ENCODE data around the gene MRPS33. TPM values are rescaled to one million over a fixed set of nuclear protein-coding genes. Genes with fewer than 3 reads are reported as not detected.

MRPS33 gene
- total and polyA plus RNA-seq, 2 donors: 79.2 to 89.6 TPM

- 97% methylated on average over 2 of the region's 2 CpGs for WGBS
- Histone ChIP-seq H3K27ac (ENCODE audit: low read depth in 1 of 2, low read length in 1 of 2) (no peak overlapping the region), H3K4me1 (ENCODE audit: control insufficient read depth in 2 of 2, insufficient read depth in 2 of 2, low read length in 2 of 2) (no peaks in the 10 kb centered on the region), H3K27me3 (ENCODE audit: control insufficient read depth in 2 of 2, insufficient read depth in 1 of 2, low read length in 1 of 2) (no peaks in the 10 kb centered on the region), H3K36me3 (ENCODE audit: control insufficient read depth in 2 of 2, insufficient read depth in 2 of 2, low read length in 1 of 2) (no peaks in the 10 kb centered on the region), H3K4me3 (ENCODE audit: low read length in 2 of 2) (no peak overlapping the region), H3K9me3 (ENCODE audit: control insufficient read depth in 2 of 2, insufficient read depth in 1 of 2, low read length in 1 of 2) (no peaks in the 10 kb centered on the region)
- no peak for DNase-seq (ENCODE audit: low read depth in 6 of 9, low spot score in 9 of 9)
Measured at GRCh38 chr7:140998715-140999114, 16.0 kb downstream of the MRPS33 start.

- WGBS: 90% methylated on average over 3 of the region's 3 CpGs
- Histone ChIP-seq H3K4me1 (ENCODE audit: control insufficient read depth in 2 of 2, insufficient read depth in 2 of 2, low read length in 2 of 2) (no peaks in the 10 kb centered on the region), H3K27ac (ENCODE audit: low read depth in 1 of 2, low read length in 1 of 2) (no peak overlapping the region), H3K4me3 (ENCODE audit: low read length in 2 of 2) (no peak overlapping the region), H3K9me3 (ENCODE audit: control insufficient read depth in 2 of 2, insufficient read depth in 1 of 2, low read length in 1 of 2) (no peaks in the 10 kb centered on the region), H3K36me3 (ENCODE audit: control insufficient read depth in 2 of 2, insufficient read depth in 2 of 2, low read length in 1 of 2) (no peaks in the 10 kb centered on the region), H3K27me3 (ENCODE audit: control insufficient read depth in 2 of 2, insufficient read depth in 1 of 2, low read length in 1 of 2) (no peaks in the 10 kb centered on the region)
- no peak for DNase-seq (ENCODE audit: low read depth in 6 of 9, low spot score in 9 of 9)
Measured at GRCh38 chr7:140992422-140992821, 22.3 kb downstream of the MRPS33 start.

- no peak overlapping the region for H3K4me3 ChIP-seq (ENCODE audit: low read length in 2 of 2)
- H3K9me3 ChIP-seq (ENCODE audit: control insufficient read depth in 2 of 2, insufficient read depth in 1 of 2, low read length in 1 of 2): no peaks in the 10 kb centered on the region
- no peaks in the 10 kb centered on the region for H3K27me3 ChIP-seq (ENCODE audit: control insufficient read depth in 2 of 2, insufficient read depth in 1 of 2, low read length in 1 of 2)
- no peak for DNase-seq (ENCODE audit: low read depth in 6 of 9, low spot score in 9 of 9)
- WGBS: 95% methylated on average over 4 of the region's 4 CpGs
- H3K27ac ChIP-seq (ENCODE audit: low read depth in 1 of 2, low read length in 1 of 2): no peak overlapping the region
- no peaks in the 10 kb centered on the region for H3K4me1 ChIP-seq (ENCODE audit: control insufficient read depth in 2 of 2, insufficient read depth in 2 of 2, low read length in 2 of 2)
- H3K36me3 ChIP-seq (ENCODE audit: control insufficient read depth in 2 of 2, insufficient read depth in 2 of 2, low read length in 1 of 2): no peaks in the 10 kb centered on the region
Measured at GRCh38 chr7:140990193-140990962, 24.4 kb downstream of the MRPS33 start.

GRCh38 chr7:140989068-140989467 is 25.7 kb downstream of the MRPS33 start:
- Histone ChIP-seq H3K4me3 (ENCODE audit: low read length in 2 of 2) (no peak overlapping the region), H3K4me1 (ENCODE audit: control insufficient read depth in 2 of 2, insufficient read depth in 2 of 2, low read length in 2 of 2) (no peaks in the 10 kb centered on the region), H3K27ac (ENCODE audit: low read depth in 1 of 2, low read length in 1 of 2) (no peak overlapping the region), H3K36me3 (ENCODE audit: control insufficient read depth in 2 of 2, insufficient read depth in 2 of 2, low read length in 1 of 2) (no peaks in the 10 kb centered on the region), H3K9me3 (ENCODE audit: control insufficient read depth in 2 of 2, insufficient read depth in 1 of 2, low read length in 1 of 2) (peaks cover under 1 to 3% of the 10 kb centered on the region in 2 donors), H3K27me3 (ENCODE audit: control insufficient read depth in 2 of 2, insufficient read depth in 1 of 2, low read length in 1 of 2) (no peaks in the 10 kb centered on the region)
- DNase-seq (ENCODE audit: low read depth in 6 of 9, low spot score in 9 of 9): no peak

GRCh38 chr7:140983802-140984201 is 30.9 kb downstream of the MRPS33 start:
- Histone ChIP-seq H3K9me3 (ENCODE audit: control insufficient read depth in 2 of 2, insufficient read depth in 1 of 2, low read length in 1 of 2) (peaks cover 2 to 6% of the 10 kb centered on the region in 2 donors), H3K4me3 (ENCODE audit: low read length in 2 of 2) (no peak overlapping the region), H3K27me3 (ENCODE audit: control insufficient read depth in 2 of 2, insufficient read depth in 1 of 2, low read length in 1 of 2) (no peaks in the 10 kb centered on the region), H3K27ac (ENCODE audit: low read depth in 1 of 2, low read length in 1 of 2) (no peak overlapping the region), H3K36me3 (ENCODE audit: control insufficient read depth in 2 of 2, insufficient read depth in 2 of 2, low read length in 1 of 2) (no peaks in the 10 kb centered on the region), H3K4me1 (ENCODE audit: control insufficient read depth in 2 of 2, insufficient read depth in 2 of 2, low read length in 2 of 2) (no peaks in the 10 kb centered on the region)
- WGBS: 78% methylated on average over 4 of the region's 4 CpGs
- peak in 1 of 9 donors; percentile 6 for DNase-seq (ENCODE audit: low read depth in 6 of 9, low spot score in 9 of 9)

GRCh38 chr7:140982508-140982907 is 32.2 kb downstream of the MRPS33 start:
- no peak for DNase-seq (ENCODE audit: low read depth in 6 of 9, low spot score in 9 of 9)

GRCh38 chr7:140981951-140982350 is 32.8 kb downstream of the MRPS33 start:
- no peak overlapping the region for H3K27ac ChIP-seq (ENCODE audit: low read depth in 1 of 2, low read length in 1 of 2)
- H3K4me3 ChIP-seq (ENCODE audit: low read length in 2 of 2): no peak overlapping the region
- WGBS: 23% methylated on average over 2 of the region's 2 CpGs

More at GRCh38 chr7:140982508-140982907, 32.2 kb downstream of the MRPS33 start:
- Histone ChIP-seq H3K4me1 (ENCODE audit: control insufficient read depth in 2 of 2, insufficient read depth in 2 of 2, low read length in 2 of 2) (no peaks in the 10 kb centered on the region), H3K27me3 (ENCODE audit: control insufficient read depth in 2 of 2, insufficient read depth in 1 of 2, low read length in 1 of 2) (no peaks in the 10 kb centered on the region), H3K9me3 (ENCODE audit: control insufficient read depth in 2 of 2, insufficient read depth in 1 of 2, low read length in 1 of 2) (peaks cover 2 to 6% of the 10 kb centered on the region in 2 donors), H3K36me3 (ENCODE audit: control insufficient read depth in 2 of 2, insufficient read depth in 2 of 2, low read length in 1 of 2) (no peaks in the 10 kb centered on the region), H3K4me3 (ENCODE audit: low read length in 2 of 2) (no peak overlapping the region), H3K27ac (ENCODE audit: low read depth in 1 of 2, low read length in 1 of 2) (no peak overlapping the region)
- 21% methylated on average over 2 of the region's 2 CpGs for WGBS

GRCh38 chr7:140977741-140978140 is 37.0 kb downstream of the MRPS33 start:
- H3K4me3 ChIP-seq (ENCODE audit: low read length in 2 of 2): no peak overlapping the region
- H3K36me3 ChIP-seq (ENCODE audit: control insufficient read depth in 2 of 2, insufficient read depth in 2 of 2, low read length in 1 of 2): no peaks in the 10 kb centered on the region
- WGBS: 89% methylated on average over 1 of the region's 1 CpG
- no peak overlapping the region for H3K27ac ChIP-seq (ENCODE audit: low read depth in 1 of 2, low read length in 1 of 2)
- no peaks in the 10 kb centered on the region for H3K27me3 ChIP-seq (ENCODE audit: control insufficient read depth in 2 of 2, insufficient read depth in 1 of 2, low read length in 1 of 2)
- no peaks in the 10 kb centered on the region for H3K4me1 ChIP-seq (ENCODE audit: control insufficient read depth in 2 of 2, insufficient read depth in 2 of 2, low read length in 2 of 2)
- DNase-seq (ENCODE audit: low read depth in 6 of 9, low spot score in 9 of 9): no peak
- H3K9me3 ChIP-seq (ENCODE audit: control insufficient read depth in 2 of 2, insufficient read depth in 1 of 2, low read length in 1 of 2): no peaks in the 10 kb centered on the region

More at GRCh38 chr7:140981951-140982350, 32.8 kb downstream of the MRPS33 start:
- Histone ChIP-seq H3K4me1 (ENCODE audit: control insufficient read depth in 2 of 2, insufficient read depth in 2 of 2, low read length in 2 of 2) (no peaks in the 10 kb centered on the region), H3K9me3 (ENCODE audit: control insufficient read depth in 2 of 2, insufficient read depth in 1 of 2, low read length in 1 of 2) (peaks cover 2 to 6% of the 10 kb centered on the region in 2 donors), H3K27me3 (ENCODE audit: control insufficient read depth in 2 of 2, insufficient read depth in 1 of 2, low read length in 1 of 2) (no peaks in the 10 kb centered on the region), H3K36me3 (ENCODE audit: control insufficient read depth in 2 of 2, insufficient read depth in 2 of 2, low read length in 1 of 2) (no peaks in the 10 kb centered on the region)
- no peak for DNase-seq (ENCODE audit: low read depth in 6 of 9, low spot score in 9 of 9)

- H3K4me1 ChIP-seq (ENCODE audit: control insufficient read depth in 2 of 2, insufficient read depth in 2 of 2, low read length in 2 of 2): no peaks in the 10 kb centered on the region
- 93% methylated on average over 9 of the region's 9 CpGs for WGBS
- H3K27me3 ChIP-seq (ENCODE audit: control insufficient read depth in 2 of 2, insufficient read depth in 1 of 2, low read length in 1 of 2): no peaks in the 10 kb centered on the region
- no peaks in the 10 kb centered on the region for H3K36me3 ChIP-seq (ENCODE audit: control insufficient read depth in 2 of 2, insufficient read depth in 2 of 2, low read length in 1 of 2)
- no peak overlapping the region for H3K4me3 ChIP-seq (ENCODE audit: low read length in 2 of 2)
- no peaks in the 10 kb centered on the region for H3K9me3 ChIP-seq (ENCODE audit: control insufficient read depth in 2 of 2, insufficient read depth in 1 of 2, low read length in 1 of 2)
- H3K27ac ChIP-seq (ENCODE audit: low read depth in 1 of 2, low read length in 1 of 2): no peak overlapping the region
- DNase-seq (ENCODE audit: low read depth in 6 of 9, low spot score in 9 of 9): no peak
Measured at GRCh38 chr7:140972876-140973829, 41.6 kb downstream of the MRPS33 start.

Data from thymus (tissue), 11 donors.